WTC11 (cell line): ENCODE measurements around the gene SMOC2. TPM values are rescaled to one million over a fixed set of nuclear protein-coding genes. Genes with fewer than 3 reads are reported as not detected.

ENCODE experiments used
- ATAC-seq: fragments of 200-7000 bp; cut with Tn5 transposase; 2 replicates; pipeline ENCODE4 v1.10.0; 2021; ENCODE audit warnings: mild to moderate bottlenecking, moderate library complexity
- CTCF ChIA-PET: fragments of 300-600 bp; sonication (Branson Sonifier 250); formaldehyde crosslinking; loops from one replicate; lab custom pipeline; 2021; ENCODE audit warnings: antibody characterized with exemption; lab: Charles Lee
- POLR2A ChIA-PET: fragments of 350-600 bp; sonication (Branson Sonifier 250); formaldehyde crosslinking; loops from one replicate; lab custom pipeline; 2021; ENCODE audit warnings: antibody characterized with exemption; lab: Charles Lee
- DNase-seq: peaks from one replicate; pipeline ENCODE4 v3.0.0; 2021; ENCODE audit warnings: low spot score
- H3K27ac Mint-ChIP-seq: 2 replicates; pipeline ENCODE4 v1.8.0; 2021; ENCODE audit warnings: mixed read lengths
- H3K27me3 Mint-ChIP-seq: 2 replicates; pipeline ENCODE4 v1.8.0; 2021; ENCODE audit warnings: low read depth, mild to moderate bottlenecking, moderate library complexity, mixed read lengths
- H3K36me3 Mint-ChIP-seq: 2 replicates; pipeline ENCODE4 v1.8.0; 2021; ENCODE audit warnings: mixed read lengths
- H3K4me1 Mint-ChIP-seq: 2 replicates; pipeline ENCODE4 v1.8.0; 2022; ENCODE audit warnings: mixed read lengths
- H3K4me3 Mint-ChIP-seq: 2 replicates; pipeline ENCODE4 v1.8.0; 2021; ENCODE audit warnings: mild to moderate bottlenecking, moderate library complexity, mixed read lengths
- H3K9me3 Mint-ChIP-seq: 2 replicates; pipeline ENCODE4 v1.8.0; 2021; ENCODE audit warnings: mixed read lengths
- ATF1 ChIP-seq: sonication (generic); formaldehyde crosslinking; IDR thresholded peaks from 2 replicates; pipeline ENCODE4 v1.8.1; 2023; ENCODE audit warnings: mild to moderate bottlenecking, moderate library complexity, missing genetic modification reagents
- ETV6 ChIP-seq: sonication (generic); formaldehyde crosslinking; IDR thresholded peaks from 2 replicates; pipeline ENCODE4 v1.8.1; 2022; ENCODE audit warnings: mild to moderate bottlenecking, missing genetic modification reagents
- GABPB1 ChIP-seq: sonication (generic); formaldehyde crosslinking; IDR thresholded peaks from 2 replicates; pipeline ENCODE4 v1.8.1; 2023; ENCODE audit warnings: mild to moderate bottlenecking, missing genetic modification reagents
- JUN ChIP-seq: sonication (generic); formaldehyde crosslinking; IDR thresholded peaks from 2 replicates; pipeline ENCODE4 v1.8.0; 2023; ENCODE audit warnings: mild to moderate bottlenecking, missing genetic modification reagents
- SMAD3 ChIP-seq: sonication (generic); formaldehyde crosslinking; IDR thresholded peaks from 2 replicates; pipeline ENCODE4 v1.8.0; 2022; ENCODE audit warnings: missing genetic modification reagents, mild to moderate bottlenecking, borderline replicate concordance
- ZBTB21 ChIP-seq: sonication (generic); formaldehyde crosslinking; IDR thresholded peaks from 2 replicates; pipeline ENCODE4 v1.8.1; 2023; ENCODE audit warnings: mild to moderate bottlenecking, missing genetic modification reagents, borderline replicate concordance
- ZNF219 ChIP-seq: sonication (generic); formaldehyde crosslinking; IDR thresholded peaks from 2 replicates; pipeline ENCODE4 v1.8.0; 2023; ENCODE audit warnings: missing genetic modification reagents, mild to moderate bottlenecking, borderline replicate concordance
- ZNF317 ChIP-seq: sonication (generic); formaldehyde crosslinking; IDR thresholded peaks from 2 replicates; pipeline ENCODE4 v1.8.1; 2023; ENCODE audit warnings: low read depth, mild to moderate bottlenecking, moderate library complexity, missing genetic modification reagents, borderline replicate concordance
- ZNF396 ChIP-seq: fragments of 250-450 bp; sonication (Bioruptor Pico); IDR thresholded peaks from 2 replicates; pipeline ENCODE4 v1.8.0; 2021; ENCODE audit warnings: mild to moderate bottlenecking, moderate library complexity, borderline replicate concordance
- ZNF423 ChIP-seq: fragments of 250-450 bp; sonication (Bioruptor Pico); IDR thresholded peaks from 2 replicates; pipeline ENCODE4 v2.1.2; 2022; ENCODE audit warnings: mild to moderate bottlenecking, moderate library complexity
- total RNA-seq: library from RNA; stranded (reverse); gene quantifications from 3 replicates; pipeline ENCODE4 v1.2.3, GENCODE V29; 2021
- TF ChIP-seq, protein P1 (sequence below): sonication (generic); formaldehyde crosslinking; IDR thresholded peaks from 2 replicates; pipeline ENCODE4 v1.8.1; 2022; ENCODE audit warnings: mild to moderate bottlenecking, missing genetic modification reagents, moderate library complexity, borderline replicate concordance
- TF ChIP-seq, protein P2 (sequence below): sonication (generic); formaldehyde crosslinking; IDR thresholded peaks from 2 replicates; pipeline ENCODE4 v1.8.1; 2022; ENCODE audit warnings: missing genetic modification reagents, borderline replicate concordance
- TF ChIP-seq, protein P3 (sequence below): sonication (generic); formaldehyde crosslinking; IDR thresholded peaks from 2 replicates; pipeline ENCODE4 v1.8.0; 2022; ENCODE audit warnings: mild to moderate bottlenecking, missing genetic modification reagents
- TF ChIP-seq, protein P4 (sequence below): sonication (generic); formaldehyde crosslinking; IDR thresholded peaks from 2 replicates; pipeline ENCODE4 v1.8.1; 2023; ENCODE audit warnings: mild to moderate bottlenecking, missing genetic modification reagents, moderate library complexity
- TF ChIP-seq, protein P5 (sequence below): fragments of 250-450 bp; sonication (Bioruptor Pico); IDR thresholded peaks from 2 replicates; pipeline ENCODE4 v1.9.0; 2021; ENCODE audit warnings: mild to moderate bottlenecking

SMOC2 gene
- total RNA-seq, 1 experiment from 2014 or later, result 3.9 TPM

DNA sequence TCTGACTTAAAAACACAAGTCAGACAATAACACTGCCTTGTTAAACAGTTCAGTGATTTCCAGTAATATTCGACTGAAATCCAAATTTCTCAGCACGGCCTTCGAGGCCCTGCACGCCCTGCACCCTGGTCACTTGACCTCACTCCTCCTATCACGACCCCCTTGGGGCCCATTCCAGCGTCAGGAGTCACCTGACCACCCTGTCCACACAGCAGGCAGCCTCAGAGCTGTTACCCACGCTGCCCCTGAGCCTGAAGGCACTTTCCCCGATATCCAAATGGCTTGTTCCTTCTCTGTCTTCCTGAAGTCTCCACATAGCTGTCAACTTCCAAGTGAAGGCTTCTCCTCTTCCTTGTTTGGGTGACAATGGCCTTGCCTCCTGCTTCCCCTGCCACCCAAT lies 33.1 kb upstream of the SMOC2 start (continued):
- no peak for TF ChIP-seq ZNF317
- TF ChIP-seq JUN (CRISPR knock-in tag), result no peak
- TF ChIP-seq, protein P1, sequence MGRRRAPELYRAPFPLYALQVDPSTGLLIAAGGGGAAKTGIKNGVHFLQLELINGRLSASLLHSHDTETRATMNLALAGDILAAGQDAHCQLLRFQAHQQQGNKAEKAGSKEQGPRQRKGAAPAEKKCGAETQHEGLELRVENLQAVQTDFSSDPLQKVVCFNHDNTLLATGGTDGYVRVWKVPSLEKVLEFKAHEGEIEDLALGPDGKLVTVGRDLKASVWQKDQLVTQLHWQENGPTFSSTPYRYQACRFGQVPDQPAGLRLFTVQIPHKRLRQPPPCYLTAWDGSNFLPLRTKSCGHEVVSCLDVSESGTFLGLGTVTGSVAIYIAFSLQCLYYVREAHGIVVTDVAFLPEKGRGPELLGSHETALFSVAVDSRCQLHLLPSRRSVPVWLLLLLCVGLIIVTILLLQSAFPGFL, result no peak

DNA sequence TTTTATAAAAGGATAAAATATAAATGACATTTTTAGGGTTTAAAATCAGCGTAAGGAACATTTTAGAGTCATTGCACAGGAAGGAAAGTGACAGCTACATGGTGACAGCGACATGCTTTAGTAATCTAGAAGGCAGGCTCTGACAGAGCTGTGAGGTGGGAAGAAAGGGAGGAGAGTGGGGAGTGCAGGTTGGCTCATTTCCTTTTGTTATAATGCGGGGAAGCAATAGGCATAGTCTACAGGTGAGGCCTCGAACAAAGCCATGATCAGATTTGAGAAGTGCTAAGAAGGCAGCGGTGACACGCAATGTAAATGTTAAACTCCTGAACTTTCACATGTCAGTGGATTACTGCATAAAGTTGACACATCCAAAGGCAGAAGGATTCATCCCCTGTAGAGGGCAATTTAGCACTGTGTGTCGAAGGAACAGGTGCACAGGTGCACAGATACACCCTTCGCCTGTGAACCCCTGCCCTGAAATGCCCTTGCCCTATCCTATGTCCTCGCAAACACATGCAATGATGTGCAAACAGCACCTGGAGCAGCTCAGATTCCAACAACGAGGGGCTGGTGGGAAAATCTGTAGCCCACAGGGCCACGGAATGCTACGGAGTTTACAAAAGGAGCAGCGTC lies 32.4 kb upstream of the SMOC2 start:
- H3K4me3 Mint-ChIP-seq, result no peak overlapping the region
- ATAC-seq (no peak), DNase-seq (no peak)
- H3K9me3 Mint-ChIP-seq, result peaks cover 4% of the 10 kb centered on the region; the same call in 1 of the 2 replicates
- no peaks in the 10 kb centered on the region for H3K4me1 Mint-ChIP-seq
- H3K27me3 Mint-ChIP-seq, result no peaks in the 10 kb centered on the region
- TF ChIP-seq ZBTB21 (CRISPR knock-in tag), result no peak
- TF ChIP-seq JUN (CRISPR knock-in tag), result no peak
- no peak for TF ChIP-seq ZNF317
- TF ChIP-seq ETV6, result no peak
- no peak for TF ChIP-seq GABPB1 (CRISPR knock-in tag)
- TF ChIP-seq, protein P2, sequence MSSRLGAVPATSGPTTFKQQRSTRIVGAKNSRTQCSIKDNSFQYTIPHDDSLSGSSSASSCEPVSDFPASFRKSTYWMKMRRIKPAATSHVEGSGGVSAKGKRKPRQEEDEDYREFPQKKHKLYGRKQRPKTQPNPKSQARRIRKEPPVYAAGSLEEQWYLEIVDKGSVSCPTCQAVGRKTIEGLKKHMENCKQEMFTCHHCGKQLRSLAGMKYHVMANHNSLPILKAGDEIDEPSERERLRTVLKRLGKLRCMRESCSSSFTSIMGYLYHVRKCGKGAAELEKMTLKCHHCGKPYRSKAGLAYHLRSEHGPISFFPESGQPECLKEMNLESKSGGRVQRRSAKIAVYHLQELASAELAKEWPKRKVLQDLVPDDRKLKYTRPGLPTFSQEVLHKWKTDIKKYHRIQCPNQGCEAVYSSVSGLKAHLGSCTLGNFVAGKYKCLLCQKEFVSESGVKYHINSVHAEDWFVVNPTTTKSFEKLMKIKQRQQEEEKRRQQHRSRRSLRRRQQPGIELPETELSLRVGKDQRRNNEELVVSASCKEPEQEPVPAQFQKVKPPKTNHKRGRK (CRISPR knock-in tag), result no peak
- TF ChIP-seq, protein P3, sequence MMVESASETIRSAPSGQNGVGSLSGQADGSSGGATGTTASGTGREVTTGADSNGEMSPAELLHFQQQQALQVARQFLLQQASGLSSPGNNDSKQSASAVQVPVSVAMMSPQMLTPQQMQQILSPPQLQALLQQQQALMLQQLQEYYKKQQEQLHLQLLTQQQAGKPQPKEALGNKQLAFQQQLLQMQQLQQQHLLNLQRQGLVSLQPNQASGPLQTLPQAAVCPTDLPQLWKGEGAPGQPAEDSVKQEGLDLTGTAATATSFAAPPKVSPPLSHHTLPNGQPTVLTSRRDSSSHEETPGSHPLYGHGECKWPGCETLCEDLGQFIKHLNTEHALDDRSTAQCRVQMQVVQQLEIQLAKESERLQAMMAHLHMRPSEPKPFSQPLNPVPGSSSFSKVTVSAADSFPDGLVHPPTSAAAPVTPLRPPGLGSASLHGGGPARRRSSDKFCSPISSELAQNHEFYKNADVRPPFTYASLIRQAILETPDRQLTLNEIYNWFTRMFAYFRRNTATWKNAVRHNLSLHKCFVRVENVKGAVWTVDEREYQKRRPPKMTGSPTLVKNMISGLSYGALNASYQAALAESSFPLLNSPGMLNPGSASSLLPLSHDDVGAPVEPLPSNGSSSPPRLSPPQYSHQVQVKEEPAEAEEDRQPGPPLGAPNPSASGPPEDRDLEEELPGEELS (CRISPR knock-in tag), result no peak
- TF ChIP-seq, protein P4, sequence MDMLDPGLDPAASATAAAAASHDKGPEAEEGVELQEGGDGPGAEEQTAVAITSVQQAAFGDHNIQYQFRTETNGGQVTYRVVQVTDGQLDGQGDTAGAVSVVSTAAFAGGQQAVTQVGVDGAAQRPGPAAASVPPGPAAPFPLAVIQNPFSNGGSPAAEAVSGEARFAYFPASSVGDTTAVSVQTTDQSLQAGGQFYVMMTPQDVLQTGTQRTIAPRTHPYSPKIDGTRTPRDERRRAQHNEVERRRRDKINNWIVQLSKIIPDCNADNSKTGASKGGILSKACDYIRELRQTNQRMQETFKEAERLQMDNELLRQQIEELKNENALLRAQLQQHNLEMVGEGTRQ (CRISPR knock-in tag), result no peak
- ChIA-PET POLR2A (no interaction called here), CTCF (interaction anchor here (1.1 kb wide), 1 partner anchor 38 kb away, joined by 4 read pairs; no protein-coding TSS in a partner anchor)
- H3K27ac Mint-ChIP-seq, result no peak overlapping the region
- no peaks in the 10 kb centered on the region for H3K36me3 Mint-ChIP-seq

DNA sequence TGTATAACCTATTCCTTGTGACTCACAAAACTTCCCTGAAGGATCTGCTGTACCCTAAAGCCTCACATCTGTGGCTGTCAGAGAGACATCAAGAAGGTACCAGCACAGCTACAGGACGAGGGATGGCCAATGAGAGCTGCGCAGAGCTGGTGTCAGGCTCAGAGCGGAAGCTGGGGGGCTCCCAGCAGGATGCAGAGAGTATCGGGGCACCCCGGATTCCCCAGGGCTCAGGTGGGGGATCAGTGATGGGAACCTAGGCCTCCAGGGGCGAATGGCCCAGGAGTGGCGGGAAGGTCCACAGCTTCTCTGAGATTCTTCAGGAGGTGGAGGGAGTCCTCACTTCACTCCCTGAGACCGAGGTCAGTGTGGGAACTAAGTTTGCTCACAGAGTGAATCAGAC lies 30.9 kb upstream of the SMOC2 start:
- H3K27me3 Mint-ChIP-seq, result no peaks in the 10 kb centered on the region
- no peaks in the 10 kb centered on the region for H3K4me1 Mint-ChIP-seq
- peaks cover 4% of the 10 kb centered on the region; the same call in 1 of the 2 replicates for H3K9me3 Mint-ChIP-seq
- ATAC-seq (no peak), DNase-seq (no peak)
- no peak for TF ChIP-seq ZNF317
- CTCF ChIA-PET, result no interaction called here
- H3K36me3 Mint-ChIP-seq, result no peaks in the 10 kb centered on the region
- no peak overlapping the region for H3K4me3 Mint-ChIP-seq
- H3K27ac Mint-ChIP-seq, result no peak overlapping the region
- POLR2A ChIA-PET, result no interaction called here

DNA sequence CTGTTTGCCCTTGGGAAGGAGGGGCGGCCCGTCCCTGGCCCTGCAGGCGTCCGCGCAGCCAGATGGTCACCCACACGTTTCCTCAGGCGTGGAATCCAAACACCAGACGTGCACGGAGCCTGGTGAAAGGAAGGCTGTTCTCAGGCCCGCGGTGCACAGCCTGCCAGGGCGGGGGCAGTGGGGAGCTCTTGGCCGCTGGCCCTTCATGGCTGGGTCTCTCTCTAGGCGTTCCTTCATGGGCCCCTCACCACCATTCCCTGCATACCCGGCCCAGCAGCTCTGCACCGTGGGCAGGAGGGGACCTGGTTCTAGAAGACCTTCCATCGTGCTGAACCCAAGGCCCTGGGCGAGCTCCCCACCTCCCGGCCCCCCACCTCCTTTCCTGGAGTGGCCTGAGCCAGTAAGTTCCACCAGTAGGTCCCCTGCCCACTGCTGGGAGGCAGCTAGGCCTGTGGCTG lies 30.4 kb upstream of the SMOC2 start:
- Mint-ChIP-seq H3K36me3 (no peaks in the 10 kb centered on the region), H3K4me3 (no peak overlapping the region), H3K27ac (no peak overlapping the region), H3K27me3 (no peaks in the 10 kb centered on the region), H3K4me1 (no peaks in the 10 kb centered on the region), H3K9me3 (peaks cover 4% of the 10 kb centered on the region; the same call in 1 of the 2 replicates)
- no peak for TF ChIP-seq ZNF423 (CRISPR knock-in tag)
- TF ChIP-seq ATF1 (CRISPR knock-in tag), result no peak
- no peak for TF ChIP-seq ZNF219
- TF ChIP-seq ZNF396 (CRISPR knock-in tag), result no peak
- no peak for TF ChIP-seq ZBTB21 (CRISPR knock-in tag)
- TF ChIP-seq, protein P5, sequence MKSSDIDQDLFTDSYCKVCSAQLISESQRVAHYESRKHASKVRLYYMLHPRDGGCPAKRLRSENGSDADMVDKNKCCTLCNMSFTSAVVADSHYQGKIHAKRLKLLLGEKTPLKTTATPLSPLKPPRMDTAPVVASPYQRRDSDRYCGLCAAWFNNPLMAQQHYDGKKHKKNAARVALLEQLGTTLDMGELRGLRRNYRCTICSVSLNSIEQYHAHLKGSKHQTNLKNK, result no peak
- no peak for TF ChIP-seq SMAD3 (CRISPR knock-in tag)
- TF ChIP-seq, protein P4 (CRISPR knock-in tag), result no peak
- DNase-seq (no peak), ATAC-seq (no peak)
- ChIA-PET CTCF (no interaction called here), POLR2A (no interaction called here)
